Measurements from ENCODE around the gene SLC39A2. TPM values are rescaled to one million over a fixed set of nuclear protein-coding genes. Genes with fewer than 3 reads are reported as not detected.

SLC39A2 gene
- total RNA-seq, 2 donors from 2014 or later: not detected

Other genes starting within 250 kb of the SLC39A2 start
- not detected for gene EDDM3B, start 230.9 kb upstream of the SLC39A2 start, total RNA-seq
- 1 to 10 TPM; 2.9 to 4.1 TPM for gene RNASE6, start 218.0 kb upstream of the SLC39A2 start, total RNA-seq
- gene RNASE1, start 196.4 kb upstream of the SLC39A2 start, total RNA-seq: not detected
- gene RNASE3, start 107.9 kb upstream of the SLC39A2 start, total RNA-seq: not detected
- gene RNASE2, start 43.8 kb upstream of the SLC39A2 start, total RNA-seq: 1 to 10 TPM in 1 of 2 donors, not detected in 1; 1.2 TPM
- gene METTL17, start 9.3 kb upstream of the SLC39A2 start, total RNA-seq: 10 to 100 TPM; 76.6 to 91.2 TPM
- 10 to 100 TPM; 29.8 to 38.2 TPM for gene NDRG2, start 25.8 kb downstream of the SLC39A2 start, total RNA-seq
- gene TPPP2, start 30.9 kb downstream of the SLC39A2 start, total RNA-seq: not detected
- gene RNASE13, start 35.5 kb downstream of the SLC39A2 start, total RNA-seq: not detected
- not detected for gene RNASE7, start 43.1 kb downstream of the SLC39A2 start, total RNA-seq
- not detected for gene RNASE8, start 58.5 kb downstream of the SLC39A2 start, total RNA-seq
- 10 to 100 TPM; 12.0 to 17.3 TPM for gene ARHGEF40, start 71.0 kb downstream of the SLC39A2 start, total RNA-seq
- gene ZNF219, start 99.4 kb downstream of the SLC39A2 start, total RNA-seq: 10 to 100 TPM; 13.8 to 20.6 TPM
- gene TMEM253, start 101.8 kb downstream of the SLC39A2 start, total RNA-seq: 1 to 10 TPM in 1 of 2 donors, not detected in 1; 1.3 TPM
- not detected for gene OR5AU1, start 156.8 kb downstream of the SLC39A2 start, total RNA-seq

Measured in T-helper 17 cell (primary cell).